ENCODE data around the gene CNTNAP4.

The CNTNAP4 gene

GRCh38 chr16:76311260-76311659, 34.1 kb downstream of the CNTNAP4 start:
- no peaks in the 10 kb centered on the region for H3K27me3 ChIP-seq (ENCODE audit: control insufficient read depth in 1 of 2, insufficient read depth in 2 of 2, low read length in 2 of 2)
- no peak overlapping the region for H3K4me3 ChIP-seq (ENCODE audit: low read depth in 1 of 2, low read length in 2 of 2)
- no peaks in the 10 kb centered on the region for H3K36me3 ChIP-seq (ENCODE audit: insufficient read depth, low read length)
- H3K27ac ChIP-seq (ENCODE audit: low read depth, low read length) = no peak overlapping the region
- H3K9me3 ChIP-seq (ENCODE audit: low read length) = no peaks in the 10 kb centered on the region
- no peaks in the 10 kb centered on the region for H3K4me1 ChIP-seq (ENCODE audit: insufficient read depth, low read length)
- H3K9ac ChIP-seq (ENCODE audit: low read length) = no peak overlapping the region

- Histone ChIP-seq H3K9me3 (ENCODE audit: low read length) (no peaks in the 10 kb centered on the region), H3K27ac (ENCODE audit: low read depth, low read length) (no peak overlapping the region), H3K27me3 (ENCODE audit: control insufficient read depth in 1 of 2, insufficient read depth in 2 of 2, low read length in 2 of 2) (no peaks in the 10 kb centered on the region), H3K4me3 (ENCODE audit: low read depth in 1 of 2, low read length in 2 of 2) (no peak overlapping the region), H3K4me1 (ENCODE audit: insufficient read depth, low read length) (no peaks in the 10 kb centered on the region), H3K36me3 (ENCODE audit: insufficient read depth, low read length) (no peaks in the 10 kb centered on the region), H3K9ac (ENCODE audit: low read length) (no peak overlapping the region)
These were observed 41.4 kb downstream of the CNTNAP4 start for GRCh38 chr16:76318565-76318964.

- Histone ChIP-seq H3K36me3 (ENCODE audit: insufficient read depth, low read length) (no peaks in the 10 kb centered on the region), H3K27ac (ENCODE audit: low read depth, low read length) (no peak overlapping the region), H3K9me3 (ENCODE audit: low read length) (no peaks in the 10 kb centered on the region), H3K4me1 (ENCODE audit: insufficient read depth, low read length) (no peaks in the 10 kb centered on the region), H3K27me3 (ENCODE audit: control insufficient read depth in 1 of 2, insufficient read depth in 2 of 2, low read length in 2 of 2) (no peaks in the 10 kb centered on the region), H3K4me3 (ENCODE audit: low read depth in 1 of 2, low read length in 2 of 2) (no peak overlapping the region), H3K9ac (ENCODE audit: low read length) (no peak overlapping the region)
These were observed 51.9 kb downstream of the CNTNAP4 start for GRCh38 chr16:76329106-76329505.

- no peak overlapping the region for H3K4me3 ChIP-seq (ENCODE audit: low read depth in 1 of 2, low read length in 2 of 2)
- H3K36me3 ChIP-seq (ENCODE audit: insufficient read depth, low read length) = no peaks in the 10 kb centered on the region
- no peaks in the 10 kb centered on the region for H3K4me1 ChIP-seq (ENCODE audit: insufficient read depth, low read length)
- H3K9ac ChIP-seq (ENCODE audit: low read length) = no peak overlapping the region
- H3K9me3 ChIP-seq (ENCODE audit: low read length) = no peaks in the 10 kb centered on the region
- no peak overlapping the region for H3K27ac ChIP-seq (ENCODE audit: low read depth, low read length)
- no peaks in the 10 kb centered on the region for H3K27me3 ChIP-seq (ENCODE audit: control insufficient read depth in 1 of 2, insufficient read depth in 2 of 2, low read length in 2 of 2)
These were observed 58.2 kb downstream of the CNTNAP4 start for GRCh38 chr16:76335180-76335974.

GRCh38 chr16:76336112-76336511, 58.9 kb downstream of the CNTNAP4 start:
- no peak overlapping the region for H3K4me3 ChIP-seq (ENCODE audit: low read depth in 1 of 2, low read length in 2 of 2)
- no peaks in the 10 kb centered on the region for H3K9me3 ChIP-seq (ENCODE audit: low read length)
- H3K9ac ChIP-seq (ENCODE audit: low read length) = no peak overlapping the region
- H3K36me3 ChIP-seq (ENCODE audit: insufficient read depth, low read length) = no peaks in the 10 kb centered on the region
- no peak overlapping the region for H3K27ac ChIP-seq (ENCODE audit: low read depth, low read length)
- no peaks in the 10 kb centered on the region for H3K27me3 ChIP-seq (ENCODE audit: control insufficient read depth in 1 of 2, insufficient read depth in 2 of 2, low read length in 2 of 2)
- H3K4me1 ChIP-seq (ENCODE audit: insufficient read depth, low read length) = no peaks in the 10 kb centered on the region

GRCh38 chr16:76338472-76338871, 61.3 kb downstream of the CNTNAP4 start:
- no peak overlapping the region for H3K9ac ChIP-seq (ENCODE audit: low read length)

GRCh38 chr16:76343769-76344168, 66.6 kb downstream of the CNTNAP4 start:
- Histone ChIP-seq H3K27me3 (ENCODE audit: control insufficient read depth in 1 of 2, insufficient read depth in 2 of 2, low read length in 2 of 2) (no peaks in the 10 kb centered on the region), H3K4me1 (ENCODE audit: insufficient read depth, low read length) (no peaks in the 10 kb centered on the region), H3K9ac (ENCODE audit: low read length) (no peak overlapping the region), H3K4me3 (ENCODE audit: low read depth in 1 of 2, low read length in 2 of 2) (no peak overlapping the region), H3K36me3 (ENCODE audit: insufficient read depth, low read length) (no peaks in the 10 kb centered on the region), H3K9me3 (ENCODE audit: low read length) (no peaks in the 10 kb centered on the region), H3K27ac (ENCODE audit: low read depth, low read length) (no peak overlapping the region)

More at GRCh38 chr16:76338472-76338871, 61.3 kb downstream of the CNTNAP4 start:
- Histone ChIP-seq H3K36me3 (ENCODE audit: insufficient read depth, low read length) (no peaks in the 10 kb centered on the region), H3K9me3 (ENCODE audit: low read length) (no peaks in the 10 kb centered on the region), H3K27ac (ENCODE audit: low read depth, low read length) (no peak overlapping the region), H3K27me3 (ENCODE audit: control insufficient read depth in 1 of 2, insufficient read depth in 2 of 2, low read length in 2 of 2) (no peaks in the 10 kb centered on the region), H3K4me1 (ENCODE audit: insufficient read depth, low read length) (no peaks in the 10 kb centered on the region), H3K4me3 (ENCODE audit: low read depth in 1 of 2, low read length in 2 of 2) (no peak overlapping the region)

GRCh38 chr16:76345163-76345661, 68.0 kb downstream of the CNTNAP4 start:
- H3K27me3 ChIP-seq (ENCODE audit: control insufficient read depth in 1 of 2, insufficient read depth in 2 of 2, low read length in 2 of 2) = no peaks in the 10 kb centered on the region
- H3K27ac ChIP-seq (ENCODE audit: low read depth, low read length) = no peak overlapping the region
- H3K4me1 ChIP-seq (ENCODE audit: insufficient read depth, low read length) = no peaks in the 10 kb centered on the region
- H3K4me3 ChIP-seq (ENCODE audit: low read depth in 1 of 2, low read length in 2 of 2) = no peak overlapping the region
- no peaks in the 10 kb centered on the region for H3K36me3 ChIP-seq (ENCODE audit: insufficient read depth, low read length)
- no peaks in the 10 kb centered on the region for H3K9me3 ChIP-seq (ENCODE audit: low read length)
- H3K9ac ChIP-seq (ENCODE audit: low read length) = no peak overlapping the region

GRCh38 chr16:76346210-76346609, 69.0 kb downstream of the CNTNAP4 start:
- H3K9me3 ChIP-seq (ENCODE audit: low read length) = no peaks in the 10 kb centered on the region
- no peaks in the 10 kb centered on the region for H3K4me1 ChIP-seq (ENCODE audit: insufficient read depth, low read length)
- H3K27me3 ChIP-seq (ENCODE audit: control insufficient read depth in 1 of 2, insufficient read depth in 2 of 2, low read length in 2 of 2) = no peaks in the 10 kb centered on the region
- no peak overlapping the region for H3K27ac ChIP-seq (ENCODE audit: low read depth, low read length)
- H3K4me3 ChIP-seq (ENCODE audit: low read depth in 1 of 2, low read length in 2 of 2) = no peak overlapping the region
- no peak overlapping the region for H3K9ac ChIP-seq (ENCODE audit: low read length)
- no peaks in the 10 kb centered on the region for H3K36me3 ChIP-seq (ENCODE audit: insufficient read depth, low read length)

- no peak overlapping the region for H3K9ac ChIP-seq (ENCODE audit: low read length)
- no peaks in the 10 kb centered on the region for H3K27me3 ChIP-seq (ENCODE audit: control insufficient read depth in 1 of 2, insufficient read depth in 2 of 2, low read length in 2 of 2)
- H3K4me1 ChIP-seq (ENCODE audit: insufficient read depth, low read length) = no peaks in the 10 kb centered on the region
- H3K9me3 ChIP-seq (ENCODE audit: low read length) = no peaks in the 10 kb centered on the region
- no peak overlapping the region for H3K27ac ChIP-seq (ENCODE audit: low read depth, low read length)
- no peaks in the 10 kb centered on the region for H3K36me3 ChIP-seq (ENCODE audit: insufficient read depth, low read length)
- H3K4me3 ChIP-seq (ENCODE audit: low read depth in 1 of 2, low read length in 2 of 2) = no peak overlapping the region
These were observed 74.2 kb downstream of the CNTNAP4 start for GRCh38 chr16:76351441-76351840.

- Histone ChIP-seq H3K4me1 (ENCODE audit: insufficient read depth, low read length) (no peaks in the 10 kb centered on the region), H3K9ac (ENCODE audit: low read length) (no peak overlapping the region), H3K27me3 (ENCODE audit: control insufficient read depth in 1 of 2, insufficient read depth in 2 of 2, low read length in 2 of 2) (no peaks in the 10 kb centered on the region), H3K9me3 (ENCODE audit: low read length) (no peaks in the 10 kb centered on the region), H3K4me3 (ENCODE audit: low read depth in 1 of 2, low read length in 2 of 2) (no peak overlapping the region), H3K27ac (ENCODE audit: low read depth, low read length) (no peak overlapping the region), H3K36me3 (ENCODE audit: insufficient read depth, low read length) (no peaks in the 10 kb centered on the region)
These were observed 83.2 kb downstream of the CNTNAP4 start for GRCh38 chr16:76360404-76360803.

GRCh38 chr16:76370344-76370743, 93.1 kb downstream of the CNTNAP4 start:
- Histone ChIP-seq H3K4me3 (ENCODE audit: low read depth in 1 of 2, low read length in 2 of 2) (no peak overlapping the region), H3K27me3 (ENCODE audit: control insufficient read depth in 1 of 2, insufficient read depth in 2 of 2, low read length in 2 of 2) (no peaks in the 10 kb centered on the region), H3K9me3 (ENCODE audit: low read length) (no peaks in the 10 kb centered on the region), H3K36me3 (ENCODE audit: insufficient read depth, low read length) (no peaks in the 10 kb centered on the region), H3K9ac (ENCODE audit: low read length) (no peak overlapping the region), H3K4me1 (ENCODE audit: insufficient read depth, low read length) (no peaks in the 10 kb centered on the region), H3K27ac (ENCODE audit: low read depth, low read length) (no peak overlapping the region)
